OCI-LY7 (cell line): ENCODE measurements around the gene ZNF333. TPM values are rescaled to one million over a fixed set of nuclear protein-coding genes. Genes with fewer than 3 reads are reported as not detected.

ENCODE experiments used
- BruUV-seq: library from RNA; stranded (reverse); fragments of 400-500 nt; replicated peaks from 2 replicates; lab custom pipeline; 2021; lab: Mats Ljungman, UMichigan
- CTCF ChIA-PET: fragments of 300-600 bp; sonication (Branson Sonifier 250); formaldehyde crosslinking; loops from one replicate; lab custom pipeline; 2022; ENCODE audit warnings: antibody characterized with exemption; ENCODE audit not compliant: unreplicated experiment; lab: Charles Lee
- POLR2A ChIA-PET: fragments of 300-600 bp; sonication (Branson Sonifier 250); formaldehyde crosslinking; loops from one replicate; lab custom pipeline; 2022; ENCODE audit warnings: antibody characterized with exemption; lab: Charles Lee
- DNase-seq: peaks from one replicate; pipeline ENCODE4 v3.0.0-alpha.2; 2015; ENCODE audit warnings: low spot score
- H2AFZ ChIP-seq: fragments of 200-600 bp; sonication (generic), shearing (Covaris generic); 2 replicates; pipeline ENCODE4 v1.6.1; 2014; ENCODE audit warnings: mild to moderate bottlenecking, antibody characterized with exemption, low read length, moderate library complexity
- H3K27ac ChIP-seq: fragments of 200-600 bp; sonication (generic); 2 replicates; pipeline ENCODE4 v1.5.1; 2014; ENCODE audit warnings: mixed run types, low read depth, mild to moderate bottlenecking, moderate library complexity, low read length, inconsistent platforms; ENCODE audit not compliant: poor library complexity, severe bottlenecking
- H3K36me3 ChIP-seq: fragments of 200-600 bp; sonication (generic); 2 replicates; pipeline ENCODE4 v1.6.1; 2014; ENCODE audit warnings: mild to moderate bottlenecking, antibody characterized with exemption, low read length, moderate library complexity, mixed read lengths; ENCODE audit not compliant: insufficient read depth
- H3K4me1 ChIP-seq: fragments of 200-600 bp; sonication (generic); 2 replicates; pipeline ENCODE4 v1.5.1; 2014; ENCODE audit warnings: mild to moderate bottlenecking, low read length; ENCODE audit not compliant: insufficient read depth, poor library complexity, severe bottlenecking
- H3K4me2 ChIP-seq: fragments of 200-600 bp; sonication (generic); 2 replicates; pipeline ENCODE4 v1.6.1; 2014; ENCODE audit warnings: mild to moderate bottlenecking, low read length
- H3K4me3 ChIP-seq: fragments of 200-600 bp; sonication (generic); 2 replicates; pipeline ENCODE4 v1.5.1; 2014; ENCODE audit warnings: mild to moderate bottlenecking, low read depth, low read length; ENCODE audit not compliant: poor library complexity, severe bottlenecking
- H3K79me2 ChIP-seq: fragments of 200-600 bp; sonication (generic); 2 replicates; pipeline ENCODE4 v1.6.1; 2016; ENCODE audit warnings: low read depth, mild to moderate bottlenecking, low read length, moderate library complexity, mixed read lengths; ENCODE audit not compliant: insufficient read depth
- H3K9me2 ChIP-seq: fragments of 200-600 bp; sonication (generic); 2 replicates; pipeline ENCODE4 v1.6.1; 2016; ENCODE audit warnings: mild to moderate bottlenecking, low read length, mixed read lengths; ENCODE audit not compliant: insufficient read depth
- H3K9me3 ChIP-seq: fragments of 200-600 bp; sonication (generic); 2 replicates; pipeline ENCODE4 v1.6.1; 2014; ENCODE audit warnings: mild to moderate bottlenecking, mixed run types, low read length, mixed read lengths
- H4K20me1 ChIP-seq: fragments of 200-600 bp; sonication (generic); 2 replicates; pipeline ENCODE4 v1.6.1; 2014; ENCODE audit warnings: mild to moderate bottlenecking, antibody characterized with exemption, low read length, moderate library complexity, mixed read lengths; ENCODE audit not compliant: insufficient read depth
- EZH2phosphoT487 ChIP-seq: fragments of 200-600 bp; sonication (generic); IDR thresholded peaks from 2 replicates; pipeline ENCODE4 v1.6.1; 2018; ENCODE audit warnings: low read depth, borderline replicate concordance, mild to moderate bottlenecking, mixed run types, antibody characterized with exemption, low read length, moderate library complexity, mixed read lengths
- intact Hi-C: fragments of 100-400 bp; cut with micrococcal nuclease; formaldehyde crosslinking; loops from one replicate; pipeline ENCODE4 v1.10.0; 2022; ENCODE audit not compliant: unreplicated experiment
- total RNA-seq, 2 experiments: library from RNA; depleted of rRNA in 1 of 2; stranded (reverse); fragments of >200 nt in 1 of 2; shearing (Covaris generic) in 1 of 2; gene quantifications; 2 replicates each; pipeline ENCODE4 v1.2.3, GENCODE V29; 2014 to 2022
- TF ChIP-seq, protein P1 (sequence below): fragments of 200-600 bp; sonication (generic); conservative IDR thresholded peaks from 2 replicates; pipeline ENCODE4 v1.5.1; 2014; ENCODE audit warnings: mild to moderate bottlenecking, antibody characterized with exemption, low read length, moderate library complexity, mixed read lengths

Gene ZNF333
- total RNA-seq, 2 experiments from 2014 or later, result 25.0 to 26.1 TPM

DNA sequence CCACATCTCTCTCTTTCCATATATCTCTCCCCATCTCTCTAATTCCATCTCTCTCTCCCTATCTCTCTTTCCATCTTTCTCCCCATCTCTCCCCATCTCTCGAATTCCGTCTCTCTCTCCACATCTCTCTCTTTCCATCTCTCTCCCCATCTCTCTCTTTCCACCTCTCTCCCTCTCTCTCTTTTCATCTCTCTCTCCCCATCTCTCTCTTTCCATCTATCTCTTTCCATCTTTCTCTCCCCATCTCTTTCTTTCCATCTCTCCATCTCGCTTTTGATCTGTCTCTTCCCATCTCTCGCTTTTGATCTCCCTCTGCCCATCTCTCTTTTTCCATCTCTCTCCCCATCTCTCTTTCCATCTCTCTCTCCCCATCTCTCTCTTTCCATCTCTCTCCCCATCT, 40.8 kb upstream of the ZNF333 start:
- Histone ChIP-seq H3K79me2 (no peaks in the 10 kb centered on the region), H3K9me3 (no peaks in the 10 kb centered on the region), H3K4me3 (no peak overlapping the region), H3K4me1 (no peaks in the 10 kb centered on the region), H2AFZ (no peak overlapping the region), H3K36me3 (no peaks in the 10 kb centered on the region), H3K27ac (no peak overlapping the region), H3K9me2 (no peaks in the 10 kb centered on the region), H4K20me1 (no peaks in the 10 kb centered on the region), H3K4me2 (no peak overlapping the region)
- BruUV-seq, result no TSS peak
- POLR2A ChIA-PET, result no interaction called here
- CTCF ChIA-PET, result no interaction called here
- no peak for TF ChIP-seq EZH2phosphoT487
- TF ChIP-seq, protein P1, sequence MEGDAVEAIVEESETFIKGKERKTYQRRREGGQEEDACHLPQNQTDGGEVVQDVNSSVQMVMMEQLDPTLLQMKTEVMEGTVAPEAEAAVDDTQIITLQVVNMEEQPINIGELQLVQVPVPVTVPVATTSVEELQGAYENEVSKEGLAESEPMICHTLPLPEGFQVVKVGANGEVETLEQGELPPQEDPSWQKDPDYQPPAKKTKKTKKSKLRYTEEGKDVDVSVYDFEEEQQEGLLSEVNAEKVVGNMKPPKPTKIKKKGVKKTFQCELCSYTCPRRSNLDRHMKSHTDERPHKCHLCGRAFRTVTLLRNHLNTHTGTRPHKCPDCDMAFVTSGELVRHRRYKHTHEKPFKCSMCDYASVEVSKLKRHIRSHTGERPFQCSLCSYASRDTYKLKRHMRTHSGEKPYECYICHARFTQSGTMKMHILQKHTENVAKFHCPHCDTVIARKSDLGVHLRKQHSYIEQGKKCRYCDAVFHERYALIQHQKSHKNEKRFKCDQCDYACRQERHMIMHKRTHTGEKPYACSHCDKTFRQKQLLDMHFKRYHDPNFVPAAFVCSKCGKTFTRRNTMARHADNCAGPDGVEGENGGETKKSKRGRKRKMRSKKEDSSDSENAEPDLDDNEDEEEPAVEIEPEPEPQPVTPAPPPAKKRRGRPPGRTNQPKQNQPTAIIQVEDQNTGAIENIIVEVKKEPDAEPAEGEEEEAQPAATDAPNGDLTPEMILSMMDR, result no peak
- no peak for DNase-seq
- intact Hi-C loops, result no loop called here

DNA sequence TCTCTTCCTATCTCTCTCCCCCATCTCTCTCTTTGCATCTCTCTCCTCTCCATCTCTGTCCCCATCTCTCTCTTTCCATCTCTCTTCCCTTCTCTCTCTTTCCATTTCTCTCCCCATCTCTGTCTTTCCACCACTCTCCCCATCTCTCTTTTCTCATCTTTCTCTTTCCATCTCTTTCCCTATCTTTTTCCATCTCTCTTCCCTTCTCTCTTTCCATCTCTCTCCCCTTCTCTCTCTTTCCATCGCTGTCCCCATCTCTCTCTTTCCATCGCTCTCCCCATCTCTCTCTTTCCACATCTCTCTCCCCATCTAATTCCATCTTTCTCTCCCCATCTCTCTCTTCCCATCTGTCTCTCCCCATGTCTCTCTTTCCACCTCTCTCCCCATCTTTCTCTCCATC, 39.7 kb upstream of the ZNF333 start:
- BruUV-seq, result no TSS peak
- no peaks in the 10 kb centered on the region for H4K20me1 ChIP-seq
- H3K36me3 ChIP-seq, result no peaks in the 10 kb centered on the region
- no peaks in the 10 kb centered on the region for H3K79me2 ChIP-seq
- no peaks in the 10 kb centered on the region for H3K9me3 ChIP-seq
- DNase-seq, result no peak
- TF ChIP-seq, protein P1, result no peak
- TF ChIP-seq EZH2phosphoT487, result no peak
- no peaks in the 10 kb centered on the region for H3K9me2 ChIP-seq
- H3K4me2 ChIP-seq, result no peak overlapping the region
- no peak overlapping the region for H3K27ac ChIP-seq
- no peaks in the 10 kb centered on the region for H3K4me1 ChIP-seq
- ChIA-PET POLR2A (no interaction called here), CTCF (no interaction called here)
- no peak overlapping the region for H3K4me3 ChIP-seq
- intact Hi-C loops, result no loop called here
- no peak overlapping the region for H2AFZ ChIP-seq

DNA sequence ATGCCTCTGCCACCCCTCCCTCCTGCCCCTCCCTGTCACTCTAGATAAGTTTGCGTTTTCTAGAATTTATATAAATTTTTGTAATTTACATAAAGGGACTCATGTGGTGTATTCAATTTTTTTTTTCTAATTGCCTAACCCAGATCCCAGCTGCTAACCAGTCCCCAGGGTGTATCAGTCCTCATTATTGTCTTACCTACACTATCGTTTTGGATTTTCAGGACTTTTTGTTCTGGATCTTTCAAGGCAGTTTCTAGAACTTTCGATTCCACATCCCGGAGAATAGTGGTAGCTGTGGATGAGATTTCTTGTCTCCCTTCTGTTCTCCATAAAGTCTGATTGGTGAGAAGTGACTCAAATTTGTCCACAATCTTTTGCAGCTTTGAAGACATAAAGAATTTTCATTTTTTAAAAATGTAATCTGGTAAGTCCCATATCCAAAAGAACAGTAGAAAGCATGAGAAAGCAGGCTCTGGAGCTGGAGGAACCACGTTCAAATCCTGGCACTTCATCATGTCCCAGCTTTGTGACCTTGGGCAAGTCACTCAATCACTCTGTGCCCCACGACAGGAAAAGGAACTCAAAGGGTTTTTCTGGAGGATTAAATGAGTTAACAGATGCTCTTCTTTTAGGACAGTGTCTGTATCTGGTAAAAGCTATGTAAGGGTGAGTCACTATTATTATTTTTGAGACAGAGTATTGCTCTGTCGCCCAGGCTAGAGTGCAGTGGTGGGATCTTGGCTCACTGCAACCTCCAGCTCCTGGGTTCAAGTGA, 34.9 kb upstream of the ZNF333 start:
- TF ChIP-seq, protein P1, result no peak
- no peak for TF ChIP-seq EZH2phosphoT487
- no peaks in the 10 kb centered on the region for H3K79me2 ChIP-seq
- no TSS peak for BruUV-seq
- no peaks in the 10 kb centered on the region for H3K9me3 ChIP-seq
- H3K36me3 ChIP-seq, result no peaks in the 10 kb centered on the region
- DNase-seq, result no peak
- no peaks in the 10 kb centered on the region for H3K9me2 ChIP-seq
- H3K27ac ChIP-seq, result no peak overlapping the region
- no peak overlapping the region for H2AFZ ChIP-seq
- no peaks in the 10 kb centered on the region for H3K4me1 ChIP-seq
- no peaks in the 10 kb centered on the region for H4K20me1 ChIP-seq
- CTCF ChIA-PET, result no interaction called here
- H3K4me3 ChIP-seq, result no peak overlapping the region
- POLR2A ChIA-PET, result no interaction called here
- no peak overlapping the region for H3K4me2 ChIP-seq
- intact Hi-C loops, result no loop called here
